Measurements from ENCODE around the gene MAT2A. TPM values are rescaled to one million over a fixed set of nuclear protein-coding genes. Genes with fewer than 3 reads are reported as not detected.

The MAT2A gene
- total RNA-seq, 1 experiment from 2014 or later = 444 TPM

DNA sequence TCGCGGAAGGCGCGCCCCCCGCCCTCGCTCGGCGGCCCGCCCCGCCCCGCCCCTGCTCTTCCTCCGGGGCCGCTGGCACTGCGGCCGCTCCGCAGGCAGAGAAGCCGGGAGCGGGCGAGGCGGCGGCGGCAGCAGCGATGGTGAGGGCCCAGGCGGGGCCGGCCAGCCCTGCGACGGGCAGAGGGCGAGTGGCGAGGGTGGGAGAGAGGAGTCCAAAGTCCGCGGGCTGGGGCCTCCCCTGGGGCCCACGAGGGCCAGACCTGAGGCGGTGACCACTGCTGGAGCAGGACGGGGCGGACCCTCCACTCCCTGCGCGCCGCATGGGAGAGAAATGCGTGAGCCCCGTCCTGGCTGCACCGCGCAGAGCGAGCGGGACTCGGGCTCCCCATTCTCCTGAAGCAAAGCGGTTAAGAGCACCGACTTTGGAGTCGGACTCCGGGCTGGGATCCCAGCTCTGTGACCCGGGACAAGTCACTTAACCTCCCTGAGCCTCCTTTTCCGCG is 45.4 kb downstream of the MAT2A start, which contains the start of gene VAMP5:
Gene VAMP5, plus strand, starts transcription at position 78 of the 503 bp plus-strand sequence. Its CDS starts 60 bp downstream, at position 138.
- no TSS peak for BruUV-seq (replicated peaks)
- no peak within 1 kb of the TSS for H2AFZ ChIP-seq (ENCODE audit: low read depth, low read length, poor library complexity, severe bottlenecking)
- ATAC-seq (no peak), DNase-seq (ENCODE audit: low read depth, low spot score) (no peak)
- peak within 1 kb of the TSS in 1 of 2 experiments; percentile 27; a peak in 2 of 4 replicates for H3K4me3 ChIP-seq (replicated peaks in 1 of 2; ENCODE audit: low read depth in 1 of 2, low read length in 2 of 2)
- intact Hi-C loops (cut with micrococcal nuclease) = no loop called here
- TF ChIP-seq ATF3 (IDR thresholded peaks at IDR 0.05) (no peak), RAD21 (IDR thresholded peaks at IDR 0.05; ENCODE audit: low read depth) (no peak), ZNF274 (IDR thresholded peaks at IDR 0.05; ENCODE audit: low read depth, low read length) (no peak)
- TF ChIP-seq, protein P1, sequence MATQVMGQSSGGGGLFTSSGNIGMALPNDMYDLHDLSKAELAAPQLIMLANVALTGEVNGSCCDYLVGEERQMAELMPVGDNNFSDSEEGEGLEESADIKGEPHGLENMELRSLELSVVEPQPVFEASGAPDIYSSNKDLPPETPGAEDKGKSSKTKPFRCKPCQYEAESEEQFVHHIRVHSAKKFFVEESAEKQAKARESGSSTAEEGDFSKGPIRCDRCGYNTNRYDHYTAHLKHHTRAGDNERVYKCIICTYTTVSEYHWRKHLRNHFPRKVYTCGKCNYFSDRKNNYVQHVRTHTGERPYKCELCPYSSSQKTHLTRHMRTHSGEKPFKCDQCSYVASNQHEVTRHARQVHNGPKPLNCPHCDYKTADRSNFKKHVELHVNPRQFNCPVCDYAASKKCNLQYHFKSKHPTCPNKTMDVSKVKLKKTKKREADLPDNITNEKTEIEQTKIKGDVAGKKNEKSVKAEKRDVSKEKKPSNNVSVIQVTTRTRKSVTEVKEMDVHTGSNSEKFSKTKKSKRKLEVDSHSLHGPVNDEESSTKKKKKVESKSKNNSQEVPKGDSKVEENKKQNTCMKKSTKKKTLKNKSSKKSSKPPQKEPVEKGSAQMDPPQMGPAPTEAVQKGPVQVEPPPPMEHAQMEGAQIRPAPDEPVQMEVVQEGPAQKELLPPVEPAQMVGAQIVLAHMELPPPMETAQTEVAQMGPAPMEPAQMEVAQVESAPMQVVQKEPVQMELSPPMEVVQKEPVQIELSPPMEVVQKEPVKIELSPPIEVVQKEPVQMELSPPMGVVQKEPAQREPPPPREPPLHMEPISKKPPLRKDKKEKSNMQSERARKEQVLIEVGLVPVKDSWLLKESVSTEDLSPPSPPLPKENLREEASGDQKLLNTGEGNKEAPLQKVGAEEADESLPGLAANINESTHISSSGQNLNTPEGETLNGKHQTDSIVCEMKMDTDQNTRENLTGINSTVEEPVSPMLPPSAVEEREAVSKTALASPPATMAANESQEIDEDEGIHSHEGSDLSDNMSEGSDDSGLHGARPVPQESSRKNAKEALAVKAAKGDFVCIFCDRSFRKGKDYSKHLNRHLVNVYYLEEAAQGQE (IDR thresholded peaks at IDR 0.05; ENCODE audit: low read depth) = no peak
- no peaks in the 10 kb centered on the region for H3K9me3 ChIP-seq (ENCODE audit: control insufficient read depth in 1 of 2, insufficient read depth in 1 of 2, low read depth in 1 of 2, low read length in 2 of 2)
- peaks cover 0 to 4% of the 10 kb centered on the region in 2 experiments; a peak in 2 of 4 replicates for H3K36me3 ChIP-seq (ENCODE audit: control insufficient read depth in 1 of 2, insufficient read depth in 2 of 2, low read length in 2 of 2)
- peak within 1 kb of the TSS; percentile 75 for H3K27ac ChIP-seq (ENCODE audit: low read depth, low read length)
- H3K79me2 ChIP-seq (ENCODE audit: insufficient read depth, low read length) = no peaks in the 10 kb centered on the region
- CTCF ChIA-PET = no interaction called here
- H3K27me3 ChIP-seq (ENCODE audit: insufficient read depth, low read length) = no peaks in the 10 kb centered on the region
- peak within 1 kb of the TSS; percentile 46 for H3K9ac ChIP-seq (ENCODE audit: low read length)
- H3K4me2 ChIP-seq (ENCODE audit: low read length) = peak within 1 kb of the TSS; percentile 78
- H3K4me1 ChIP-seq (ENCODE audit: control insufficient read depth in 1 of 2, insufficient read depth in 2 of 2, low read length in 2 of 2) = peaks cover 20 to 23% of the 10 kb centered on the region in 2 experiments
- no peaks in the 10 kb centered on the region for H4K20me1 ChIP-seq (ENCODE audit: insufficient read depth)
- RAD21 ChIA-PET (ENCODE audit: low non-redundant PET in 1 of 2, low total read pairs in 2 of 2, uncharacterized antibody in 2 of 2, unreplicated experiment in 2 of 2) = no interaction called here
- POLR2A ChIA-PET = interaction anchor here (1.0 to 1.1 kb wide), 2 partner anchors 11 to 27 kb away, joined by 3 read pairs; partner anchors contain the start of genes C2orf68 and RNF181
- no peaks in the 10 kb centered on the region for H3K9me2 ChIP-seq (ENCODE audit: insufficient read depth)

Measured in HCT116 (cell line).